Activated T-cell treated with anti-CD3 and anti-CD28 coated beads, Interleukin-2, amount 50 U/mL, for 1 hour (primary cell): ENCODE data around the gene C9.
"Not testable (repeated sequence)": the region's sequence is repeated elsewhere in the genome, so short reads cannot be mapped to it uniquely, and the experiment has no call there.

ENCODE experiments used
- DNase-seq: peaks from one replicate; pipeline ENCODE4 v3.0.0-alpha.2; 2020

The C9 gene

DNA sequence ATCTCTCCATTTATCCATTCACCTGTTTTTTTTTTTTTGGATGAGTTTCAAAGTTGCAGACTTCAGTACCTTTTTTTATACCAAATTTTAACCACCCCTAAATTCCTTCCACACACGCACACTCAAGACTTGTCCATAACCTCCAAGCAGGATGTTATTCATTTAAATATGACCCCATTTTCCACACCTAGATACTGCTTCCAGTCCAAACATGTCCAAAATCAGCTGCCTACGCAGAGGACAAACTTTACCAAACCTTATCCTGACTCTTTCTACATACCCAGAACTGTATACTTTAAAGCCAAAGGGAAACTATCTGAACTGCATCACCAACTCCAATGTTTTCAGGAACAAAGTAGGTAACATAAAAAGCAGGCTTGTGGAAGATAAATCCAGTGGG is 108.9 kb downstream of the C9 start:
- no peak for DNase-seq

DNA sequence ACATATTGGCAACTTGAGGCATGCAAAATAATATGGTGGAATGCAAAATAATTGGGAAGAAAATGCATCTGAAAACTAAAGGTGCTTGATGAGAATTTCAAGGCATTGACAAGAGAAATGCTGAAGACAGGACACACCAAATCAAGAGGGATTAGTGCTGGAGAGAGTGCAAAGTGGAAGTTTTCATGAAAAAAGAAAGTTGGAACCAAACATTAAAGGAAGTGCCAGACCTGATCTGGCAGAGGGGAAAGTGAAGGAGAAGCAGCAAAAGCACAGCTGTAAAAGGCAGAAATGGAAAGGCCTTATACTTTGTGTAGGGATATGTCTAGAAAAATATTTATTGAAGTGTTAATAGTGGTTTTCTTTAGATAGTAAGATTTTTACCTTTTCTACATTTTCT is 109.6 kb downstream of the C9 start:
- no peak for DNase-seq

DNA sequence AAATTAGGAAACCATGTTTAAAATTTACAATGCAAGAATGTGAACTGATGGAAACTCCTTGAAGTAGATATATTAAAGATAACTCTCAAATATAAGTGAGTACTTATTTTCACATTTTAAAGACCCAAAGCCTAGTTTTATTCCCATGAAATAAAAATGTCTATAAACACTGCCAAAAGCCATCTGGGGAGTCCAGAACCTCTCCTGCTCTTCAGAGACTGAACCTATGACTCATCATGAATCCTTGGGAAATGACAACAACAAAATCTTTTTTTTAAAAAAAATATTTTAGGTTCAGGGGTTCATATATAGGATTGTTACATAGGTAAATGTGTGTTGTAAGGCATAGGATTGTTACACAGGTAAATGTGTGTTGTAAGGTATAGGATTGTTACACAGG is 111.1 kb downstream of the C9 start:
- no peak for DNase-seq

DNA sequence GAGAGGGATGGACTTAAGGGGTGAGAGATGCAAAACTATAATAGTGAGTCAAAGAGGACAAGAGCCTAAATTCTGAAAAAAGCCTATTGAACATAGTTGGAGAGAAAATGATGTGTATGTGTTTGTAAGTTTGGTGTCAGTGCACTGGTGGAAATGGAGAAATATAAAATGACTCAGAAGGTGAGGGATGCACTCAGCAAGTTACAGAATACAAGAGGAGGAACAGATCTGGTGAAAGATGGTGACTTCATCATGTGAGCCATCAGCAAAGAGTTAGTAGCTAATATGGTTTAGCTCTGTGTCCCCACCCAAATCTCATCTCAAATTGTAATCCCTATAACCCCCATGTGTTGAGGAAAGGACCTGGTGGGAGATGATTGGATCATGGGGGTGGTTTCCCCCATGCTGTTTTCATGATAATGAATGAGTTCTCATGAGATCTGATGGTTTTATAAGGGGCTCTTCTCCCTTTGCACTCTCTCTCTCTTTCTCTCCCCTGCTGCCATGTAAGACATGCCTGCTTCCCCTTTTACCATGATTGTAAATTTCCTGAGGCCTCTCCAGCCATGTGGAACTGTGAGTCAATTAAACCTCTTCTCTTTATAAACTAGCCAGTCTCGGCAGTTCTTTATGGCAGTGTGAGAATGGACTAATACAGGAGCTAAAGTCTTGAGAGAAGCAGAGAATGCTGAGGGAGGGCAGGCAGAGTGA is 114.6 kb downstream of the C9 start:
- DNase-seq: no peak

DNA sequence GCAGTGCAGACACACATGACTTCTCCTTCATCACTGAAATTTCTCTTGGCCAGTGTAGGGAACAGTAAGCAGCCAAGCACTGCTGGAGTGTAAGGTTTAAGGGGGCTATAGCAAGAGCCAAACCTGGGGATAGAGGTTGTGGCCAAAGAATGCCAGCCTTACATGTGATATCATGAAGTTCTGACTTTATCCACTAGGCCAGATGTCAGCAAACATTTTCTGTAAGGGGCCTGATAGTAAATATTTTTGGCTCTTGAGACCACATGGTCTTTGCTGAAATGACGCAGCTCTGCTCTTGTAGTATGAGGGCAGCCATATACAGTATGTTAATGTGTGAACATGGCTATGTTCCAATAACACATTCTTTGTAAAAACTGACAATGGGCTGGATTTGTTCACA is 115.2 kb downstream of the C9 start:
- DNase-seq: no peak

DNA sequence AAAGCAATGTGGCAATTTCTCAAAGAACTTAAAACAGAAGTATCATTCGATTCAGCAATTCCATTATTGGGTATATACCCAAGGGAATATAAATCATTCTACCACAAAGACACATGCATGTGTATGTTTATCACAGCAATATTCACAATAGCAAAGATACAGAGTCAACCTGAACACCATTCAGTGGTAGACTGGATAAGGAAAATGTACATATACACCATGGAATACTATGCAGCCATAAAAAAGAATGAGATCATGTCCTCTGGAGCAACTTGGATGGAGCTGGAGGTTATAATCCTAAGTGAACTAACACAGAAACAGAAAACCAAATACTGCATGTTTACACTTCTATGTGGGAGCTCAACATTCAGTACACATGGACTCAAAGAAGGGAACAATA is 123.5 kb downstream of the C9 start:
- DNase-seq: no peak

DNA sequence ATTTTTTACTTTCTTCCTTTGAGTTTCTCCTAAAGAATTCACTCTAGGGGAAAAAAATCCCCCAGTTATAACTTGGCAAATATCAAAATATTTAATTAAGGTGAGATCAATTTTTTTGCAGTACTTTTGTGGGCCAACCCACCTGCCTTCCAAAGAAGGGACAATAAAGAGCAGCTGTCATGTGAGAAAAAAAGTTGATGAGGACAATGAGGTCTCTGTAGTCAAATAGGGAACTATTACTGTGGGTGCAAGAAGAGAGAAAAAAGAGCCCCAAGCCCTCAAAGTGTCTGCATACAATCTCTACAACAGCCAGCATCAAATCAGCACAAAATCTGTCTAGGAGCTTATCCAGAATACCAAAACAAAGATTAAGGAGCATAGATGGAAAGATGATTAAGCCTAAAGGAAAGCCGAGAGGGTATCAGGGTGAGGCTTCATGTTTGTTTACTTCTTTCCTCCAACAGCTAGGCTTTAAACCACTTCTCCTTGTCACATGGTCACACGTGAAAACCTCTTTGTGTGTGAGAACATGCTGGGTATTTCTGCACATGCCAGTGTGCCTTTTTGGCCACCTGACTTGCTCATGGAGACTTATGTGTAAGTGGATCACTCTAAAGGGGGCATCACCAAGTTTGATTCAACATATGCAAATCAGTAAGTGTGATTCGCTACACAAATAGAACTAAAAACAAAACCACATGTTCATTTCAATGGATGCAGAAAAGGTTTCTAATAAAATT is 125.8 kb downstream of the C9 start:
- DNase-seq: no peak

DNA sequence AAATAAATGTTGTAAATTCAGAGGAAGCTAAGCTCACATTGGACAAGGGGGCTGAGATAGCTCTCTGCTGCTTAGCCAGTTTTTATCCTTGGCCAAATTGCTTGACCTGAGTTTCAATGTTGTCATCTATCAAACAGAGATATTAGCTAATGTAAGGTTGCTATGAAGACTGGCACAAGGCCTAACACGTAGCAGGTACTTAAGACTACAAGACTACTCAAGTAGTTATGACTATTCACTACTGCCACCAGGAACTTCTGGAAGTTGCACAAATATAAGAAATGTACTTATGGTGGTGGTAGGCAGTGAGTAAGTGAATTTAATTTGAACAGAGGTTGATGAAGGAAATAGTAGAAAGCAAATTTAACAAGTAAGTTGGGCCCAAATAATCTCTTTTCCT is 127.6 kb downstream of the C9 start:
- DNase-seq: no peak

DNA sequence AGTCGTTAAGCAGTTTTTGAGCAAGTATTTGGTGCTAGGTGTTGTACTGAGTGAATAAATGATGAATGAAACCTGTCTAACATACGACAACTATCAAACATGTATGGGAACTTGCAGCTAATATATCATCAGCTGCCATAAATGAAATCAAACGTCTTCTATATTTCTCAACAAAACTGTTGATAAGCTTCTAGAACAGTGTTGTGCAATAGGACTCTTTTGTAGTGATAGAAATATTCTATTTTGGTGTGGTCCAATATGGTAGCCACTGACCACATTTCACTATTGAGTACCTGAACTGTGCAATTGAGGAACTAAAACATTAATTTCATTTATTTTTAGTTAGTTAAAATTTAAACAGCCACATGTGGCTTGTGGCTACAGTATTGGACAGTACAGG is 128.6 kb downstream of the C9 start:
- no peak for DNase-seq

DNA sequence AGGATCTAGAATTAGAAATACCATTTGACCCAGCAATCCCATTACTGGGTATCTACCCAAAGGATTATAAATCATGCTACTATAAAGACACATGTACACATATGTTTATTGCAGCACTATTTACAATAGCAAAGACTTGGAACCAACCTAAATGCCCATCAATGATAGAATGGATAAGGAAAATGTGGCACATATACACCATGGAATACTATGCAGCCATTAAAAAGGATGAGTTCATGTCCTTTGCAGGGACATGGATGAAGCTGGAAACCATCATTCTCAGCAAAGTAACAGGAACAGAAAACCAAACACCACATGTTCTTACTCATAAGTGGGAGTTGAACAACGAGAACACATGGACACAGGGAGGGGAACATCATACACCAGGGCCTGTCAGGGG is 129.8 kb downstream of the C9 start:
- DNase-seq: not testable (repeated sequence)
